ENCODE measurements around the gene NRXN3. TPM values are rescaled to one million over a fixed set of nuclear protein-coding genes. Genes with fewer than 3 reads are reported as not detected.

NRXN3 gene
- total and polyA plus RNA-seq, 2 of the 4 experiments (the other 2 are of a cell fraction), result 4.8 to 25.1 TPM

- no peak overlapping the region for H4K5ac ChIP-seq (ENCODE audit: low read depth, low read length)
- intact Hi-C loops (cut with micrococcal nuclease) (no loop called here), in situ Hi-C loops (cut with MboI; ENCODE audit: low sequenced_read_pairs) (loop anchor here (25.0 kb wide), 1 partner anchor 719 kb away; no protein-coding TSS in a partner anchor), dilution Hi-C loops (cut with HindIII; ENCODE audit: low sequenced_read_pairs, unreplicated experiment) (no loop called here)
- no peak for TF ChIP-seq BHLHE40 (IDR thresholded peaks at IDR 0.05; ENCODE audit: low read depth, low read length)
- no peak for TF ChIP-seq SMC3 (IDR thresholded peaks at IDR 0.05; ENCODE audit: low read depth, low read length)
- no peaks in the 10 kb centered on the region for H3K36me3 ChIP-seq (ENCODE audit: control insufficient read depth, insufficient read depth, low read length)
- no peak overlapping the region for H3K4ac ChIP-seq (ENCODE audit: low read depth, low read length)
- H4K91ac ChIP-seq (ENCODE audit: insufficient read depth, low read depth, low read length), result no peak overlapping the region
- H3K56ac ChIP-seq (ENCODE audit: extremely low read depth, insufficient read depth, low read length), result no peak overlapping the region
- H3K18ac ChIP-seq (ENCODE audit: low read depth, low read length), result no peak overlapping the region
- H3K4me3 ChIP-seq (ENCODE audit: insufficient read depth, low read depth, low read length), result no peak overlapping the region
- H4K8ac ChIP-seq (ENCODE audit: low read depth in 2 of 2, low read length in 2 of 2), result no peak overlapping the region
- DNase-seq (no peak), ATAC-seq (ENCODE audit: low read depth) (no peak)
- no peak overlapping the region for H3K27ac ChIP-seq (ENCODE audit: insufficient read depth, low read length)
- no peak overlapping the region for H2BK15ac ChIP-seq (ENCODE audit: low read depth, low read length)
- H3K23ac ChIP-seq (ENCODE audit: low read depth, low read length), result no peak overlapping the region
- no peaks in the 10 kb centered on the region; the same call in 1 of the 2 replicates for H3K9me3 ChIP-seq (ENCODE audit: control insufficient read depth, insufficient read depth, low read length)
- no peak overlapping the region for H2BK120ac ChIP-seq (ENCODE audit: low read depth, low read length)
- no peaks in the 10 kb centered on the region for H3K9me1 ChIP-seq (ENCODE audit: insufficient read depth, low read length)
- H2AK9ac ChIP-seq (replicated peaks; ENCODE audit: low read depth, low read length, poor library complexity), result no peak overlapping the region
- H3K27me3 ChIP-seq (ENCODE audit: control insufficient read depth, insufficient read depth, low read length), result no peaks in the 10 kb centered on the region
- H3K4me2 ChIP-seq (ENCODE audit: low read depth, low read length), result no peak overlapping the region
- BruUV-seq (replicated peaks), result no TSS peak
- WGBS, 2 experiments (ENCODE audit: extremely low coverage in 2 of 2, insufficient read length in 1 of 2), result no CpG with 5 or more reads among the region's 5 CpGs
- H2AFZ ChIP-seq (replicated peaks; ENCODE audit: low read length, poor library complexity), result no peak overlapping the region
- ChIA-PET POLR2A (ENCODE audit: unreplicated experiment) (no interaction called here), CTCF (no interaction called here)
- no peak overlapping the region for H3K9ac ChIP-seq (ENCODE audit: low read depth, low read length)
- H3K4me1 ChIP-seq (ENCODE audit: control insufficient read depth, insufficient read depth, low read length), result no peaks in the 10 kb centered on the region
- H4K20me1 ChIP-seq (ENCODE audit: insufficient read depth, low read length), result no peaks in the 10 kb centered on the region
- no peak overlapping the region for H2AK5ac ChIP-seq (ENCODE audit: low read depth, low read length)
- H2BK20ac ChIP-seq (ENCODE audit: low read depth, low read length), result no peak overlapping the region
- H2BK5ac ChIP-seq (ENCODE audit: low read depth, low read length, poor library complexity, severe bottlenecking), result no peak overlapping the region
- H3K14ac ChIP-seq (replicated peaks; ENCODE audit: low read depth, low read length), result no peak overlapping the region
- no peaks in the 10 kb centered on the region for H3K79me1 ChIP-seq (ENCODE audit: low read depth in 1 of 2, low read length in 2 of 2)
Observed at GRCh38 chr14:78581229-78581628, 411.1 kb downstream of the NRXN3 start.

Data from IMR-90 (cell line).